Dendritic cell treated with granulocyte-macrophage colony-stimulating factor and Interleukin-4, amounts not matched to agents 40 ng/mL and 50 ng/mL, for 4 days (primary cell): Measurements from ENCODE around the gene C1orf50.

ENCODE experiments used
- H3K27ac Mint-ChIP-seq: one replicate; pipeline ENCODE4 v1.8.0; 2022; ENCODE audit warnings: mild to moderate bottlenecking, mixed read lengths
- H3K27me3 Mint-ChIP-seq: one replicate; pipeline ENCODE4 v1.8.0; 2022; ENCODE audit warnings: mild to moderate bottlenecking, mixed read lengths
- H3K36me3 Mint-ChIP-seq: one replicate; pipeline ENCODE4 v1.8.0; 2022; ENCODE audit warnings: low read depth, mixed read lengths
- H3K4me1 Mint-ChIP-seq: one replicate; pipeline ENCODE4 v1.8.0; 2022; ENCODE audit warnings: low read depth, mixed read lengths
- H3K4me3 Mint-ChIP-seq: one replicate; pipeline ENCODE4 v1.8.0; 2022; ENCODE audit warnings: mild to moderate bottlenecking, moderate library complexity, mixed read lengths
- H3K9me3 Mint-ChIP-seq: one replicate; pipeline ENCODE4 v1.8.0; 2022; ENCODE audit warnings: mixed read lengths
- intact Hi-C: fragments of 100-400 bp; cut with micrococcal nuclease; formaldehyde crosslinking; loops from one replicate; pipeline ENCODE4 v1.15.0; 2022

The C1orf50 gene

GRCh38 chr1:42759114-42759513 lies 7.9 kb upstream of the C1orf50 start:
- no peaks in the 10 kb centered on the region for H3K9me3 Mint-ChIP-seq
- H3K27ac Mint-ChIP-seq = peak overlapping the region; percentile 58
- intact Hi-C loops = no loop called here
- no peaks in the 10 kb centered on the region for H3K27me3 Mint-ChIP-seq
- H3K4me1 Mint-ChIP-seq = peaks cover 31% of the 10 kb centered on the region
- no peak overlapping the region for H3K4me3 Mint-ChIP-seq
- peaks cover 74% of the 10 kb centered on the region for H3K36me3 Mint-ChIP-seq

GRCh38 chr1:42761567-42761966 lies 5.5 kb upstream of the C1orf50 start:
- H3K9me3 Mint-ChIP-seq = no peaks in the 10 kb centered on the region
- peaks cover 30% of the 10 kb centered on the region for H3K4me1 Mint-ChIP-seq
- H3K27ac Mint-ChIP-seq = peak overlapping the region; percentile 52
- intact Hi-C loops = no loop called here
- no peaks in the 10 kb centered on the region for H3K27me3 Mint-ChIP-seq
- no peak overlapping the region for H3K4me3 Mint-ChIP-seq
- H3K36me3 Mint-ChIP-seq = peaks cover 50% of the 10 kb centered on the region

GRCh38 chr1:42762269-42762668 lies 4.8 kb upstream of the C1orf50 start:
- H3K4me1 Mint-ChIP-seq = peaks cover 26% of the 10 kb centered on the region
- H3K4me3 Mint-ChIP-seq = no peak overlapping the region
- no peaks in the 10 kb centered on the region for H3K9me3 Mint-ChIP-seq
- peak overlapping the region; percentile 52 for H3K27ac Mint-ChIP-seq
- intact Hi-C loops = no loop called here
- no peaks in the 10 kb centered on the region for H3K27me3 Mint-ChIP-seq
- H3K36me3 Mint-ChIP-seq = peaks cover 43% of the 10 kb centered on the region

GRCh38 chr1:42765269-42765668 lies 1.8 kb upstream of the C1orf50 start:
- H3K27ac Mint-ChIP-seq = no peak overlapping the region
- H3K4me1 Mint-ChIP-seq = peaks cover 32% of the 10 kb centered on the region
- no peaks in the 10 kb centered on the region for H3K27me3 Mint-ChIP-seq
- peaks cover 40% of the 10 kb centered on the region for H3K36me3 Mint-ChIP-seq
- no peak overlapping the region for H3K4me3 Mint-ChIP-seq
- intact Hi-C loops = loop anchor here (5.0 kb wide), 1 partner anchor 83 kb away; the partner anchor contains the start of gene YBX1
- H3K9me3 Mint-ChIP-seq = no peaks in the 10 kb centered on the region

- Mint-ChIP-seq H3K4me1 (peaks cover 39% of the 10 kb centered on the region), H3K36me3 (peaks cover 40% of the 10 kb centered on the region), H3K9me3 (no peaks in the 10 kb centered on the region), H3K4me3 (no peak overlapping the region), H3K27ac (no peak overlapping the region), H3K27me3 (no peaks in the 10 kb centered on the region)
- intact Hi-C loops = loop anchor here (2.0 to 5.0 kb wide), 2 partner anchors 51 to 84 kb away; partner anchors contain the start of genes ERMAP, SVBP and YBX1
Observed at GRCh38 chr1:42765832-42766740, 963 bp upstream of the C1orf50 start.

- H3K9me3 Mint-ChIP-seq = no peaks in the 10 kb centered on the region
- H3K36me3 Mint-ChIP-seq = peaks cover 31% of the 10 kb centered on the region
- no peak overlapping the region for H3K4me3 Mint-ChIP-seq
- no peak overlapping the region for H3K27ac Mint-ChIP-seq
- H3K27me3 Mint-ChIP-seq = no peaks in the 10 kb centered on the region
- intact Hi-C loops = loop anchor here (2.0 to 5.0 kb wide), 2 partner anchors 49 to 85 kb away; partner anchors contain the start of genes ERMAP, SVBP and YBX1
- H3K4me1 Mint-ChIP-seq = peaks cover 35% of the 10 kb centered on the region
Observed at GRCh38 chr1:42767510-42768000, 506 bp downstream of the C1orf50 start.

- H3K9me3 Mint-ChIP-seq = no peaks in the 10 kb centered on the region
- no peaks in the 10 kb centered on the region for H3K27me3 Mint-ChIP-seq
- H3K4me1 Mint-ChIP-seq = peaks cover 39% of the 10 kb centered on the region
- peaks cover 34% of the 10 kb centered on the region for H3K36me3 Mint-ChIP-seq
- no peak overlapping the region for H3K4me3 Mint-ChIP-seq
- intact Hi-C loops = loop anchor here (5.0 kb wide), 1 partner anchor 86 kb away; the partner anchor contains the start of gene YBX1
- H3K27ac Mint-ChIP-seq = no peak overlapping the region
Observed at GRCh38 chr1:42768172-42768571, 1.1 kb downstream of the C1orf50 start.

GRCh38 chr1:42769811-42770210 lies 2.8 kb downstream of the C1orf50 start:
- Mint-ChIP-seq H3K36me3 (peaks cover 50% of the 10 kb centered on the region), H3K4me1 (peaks cover 34% of the 10 kb centered on the region), H3K9me3 (no peaks in the 10 kb centered on the region), H3K27me3 (no peaks in the 10 kb centered on the region), H3K4me3 (no peak overlapping the region), H3K27ac (no peak overlapping the region)
- intact Hi-C loops = loop anchor here (5.0 kb wide), 1 partner anchor 88 kb away; the partner anchor contains the start of gene YBX1

- H3K9me3 Mint-ChIP-seq = no peaks in the 10 kb centered on the region
- H3K27ac Mint-ChIP-seq = no peak overlapping the region
- peaks cover 87% of the 10 kb centered on the region for H3K36me3 Mint-ChIP-seq
- no peaks in the 10 kb centered on the region for H3K27me3 Mint-ChIP-seq
- intact Hi-C loops = no loop called here
- H3K4me1 Mint-ChIP-seq = peaks cover 28% of the 10 kb centered on the region
- no peak overlapping the region for H3K4me3 Mint-ChIP-seq
Observed at GRCh38 chr1:42773420-42773819, 6.4 kb downstream of the C1orf50 start.

GRCh38 chr1:42774928-42775526 lies 8.0 kb downstream of the C1orf50 start:
- H3K36me3 Mint-ChIP-seq = peaks cover 89% of the 10 kb centered on the region
- peaks cover 15% of the 10 kb centered on the region for H3K4me1 Mint-ChIP-seq
- no peak overlapping the region for H3K4me3 Mint-ChIP-seq
- no peaks in the 10 kb centered on the region for H3K27me3 Mint-ChIP-seq
- no peaks in the 10 kb centered on the region for H3K9me3 Mint-ChIP-seq
- intact Hi-C loops = loop anchor here (5.0 kb wide), 1 partner anchor 137 kb away; no protein-coding TSS in a partner anchor
- H3K27ac Mint-ChIP-seq = no peak overlapping the region

GRCh38 chr1:42776502-42776901 lies 9.5 kb downstream of the C1orf50 start:
- H3K9me3 Mint-ChIP-seq = no peaks in the 10 kb centered on the region
- no peaks in the 10 kb centered on the region for H3K27me3 Mint-ChIP-seq
- intact Hi-C loops = loop anchor here (5.0 kb wide), 1 partner anchor 136 kb away; no protein-coding TSS in a partner anchor
- no peak overlapping the region for H3K27ac Mint-ChIP-seq
- peaks cover 93% of the 10 kb centered on the region for H3K36me3 Mint-ChIP-seq
- H3K4me1 Mint-ChIP-seq = peaks cover 8% of the 10 kb centered on the region
- H3K4me3 Mint-ChIP-seq = no peak overlapping the region

- Mint-ChIP-seq H3K9me3 (no peaks in the 10 kb centered on the region), H3K27me3 (no peaks in the 10 kb centered on the region), H3K36me3 (peaks cover 91% of the 10 kb centered on the region), H3K4me1 (peaks cover 10% of the 10 kb centered on the region), H3K4me3 (no peak overlapping the region), H3K27ac (no peak overlapping the region)
- intact Hi-C loops = loop anchor here (1.0 to 5.0 kb wide), 2 partner anchors 134 to 295 kb away; no protein-coding TSS in a partner anchor
Observed at GRCh38 chr1:42777852-42778251, 10.8 kb downstream of the C1orf50 start.

- H3K27ac Mint-ChIP-seq = no peak overlapping the region
- peaks cover 8% of the 10 kb centered on the region for H3K27me3 Mint-ChIP-seq
- peaks cover 16% of the 10 kb centered on the region for H3K4me1 Mint-ChIP-seq
- H3K9me3 Mint-ChIP-seq = no peaks in the 10 kb centered on the region
- H3K4me3 Mint-ChIP-seq = no peak overlapping the region
- intact Hi-C loops = loop anchor here (5.0 kb wide), 1 partner anchor 133 kb away; no protein-coding TSS in a partner anchor
- peaks cover 86% of the 10 kb centered on the region for H3K36me3 Mint-ChIP-seq
Observed at GRCh38 chr1:42779725-42780124, 12.7 kb downstream of the C1orf50 start.

GRCh38 chr1:42780176-42780575 lies 13.1 kb downstream of the C1orf50 start:
- Mint-ChIP-seq H3K27ac (no peak overlapping the region), H3K4me3 (no peak overlapping the region), H3K9me3 (no peaks in the 10 kb centered on the region), H3K36me3 (peaks cover 82% of the 10 kb centered on the region), H3K4me1 (peaks cover 20% of the 10 kb centered on the region), H3K27me3 (peaks cover 12% of the 10 kb centered on the region)
- intact Hi-C loops = no loop called here
